Measurements from ENCODE around the gene MMP24OS. TPM values are rescaled to one million over a fixed set of nuclear protein-coding genes. Genes with fewer than 3 reads are reported as not detected.
A peak's percentile ranks its signal among the peaks of the same experiment; 100 is the strongest.

The MMP24OS gene
- polyA plus RNA-seq, 3 donors = 9.5 to 43.9 (median 9.6) TPM

GRCh38 chr20:35302421-35303335, 24.8 kb upstream of the MMP24OS start:
- intact Hi-C loops (cut with micrococcal nuclease) = loop anchor here (5.0 to 10.0 kb wide), 2 partner anchors 142 to 145 kb away; no protein-coding TSS in a partner anchor
- Mint-ChIP-seq H3K27me3 (ENCODE audit: low read depth in 3 of 3) (peaks cover 0 to 3% (median 2%) of the 10 kb centered on the region in 3 donors), H3K27ac (peak overlapping the region in 1 of 7 donors; percentile 56), H3K36me3 (peaks cover 29% of the 10 kb centered on the region in 2 donors), H3K4me3 (no peak overlapping the region), H3K9me3 (peaks cover 0 to 3% (median 0%) of the 10 kb centered on the region in 7 donors), H3K4me1 (peaks cover 15% of the 10 kb centered on the region)
- peaks cover 0 to 38% of the 10 kb centered on the region in 2 donors for H3K36me3 ChIP-seq (replicated peaks in 1 of 2; ENCODE audit: control insufficient read depth in 1 of 2, insufficient read depth in 2 of 2, low read length in 2 of 2)
- no peak overlapping the region for H3K4me2 ChIP-seq (replicated peaks; ENCODE audit: extremely low read depth, low read length, poor library complexity, severe bottlenecking)
- H3K27ac ChIP-seq (ENCODE audit: low read depth in 1 of 2, low read length in 2 of 2) = no peak overlapping the region
- H3K27me3 ChIP-seq (ENCODE audit: control insufficient read depth in 2 of 2, insufficient read depth in 2 of 2, low read length in 2 of 2) = no peaks in the 10 kb centered on the region
- no peak overlapping the region for H3K9ac ChIP-seq (ENCODE audit: insufficient read depth, low read length, poor library complexity, severe bottlenecking)
- no peaks in the 10 kb centered on the region for H3K4me1 ChIP-seq (ENCODE audit: control insufficient read depth in 1 of 2, insufficient read depth in 2 of 2, low read length in 2 of 2)
- no peak for DNase-seq
- no peak overlapping the region for H3K4me3 ChIP-seq (replicated peaks in 1 of 3; ENCODE audit: low read depth in 2 of 3, low read length in 3 of 3)
- 90% methylated on average over 1 of the region's 6 CpGs for WGBS (ENCODE audit: insufficient coverage)
- no peak overlapping the region for H2AFZ ChIP-seq (ENCODE audit: insufficient read depth, low read depth, low read length, poor library complexity, severe bottlenecking)
- TF ChIP-seq, protein P1, sequence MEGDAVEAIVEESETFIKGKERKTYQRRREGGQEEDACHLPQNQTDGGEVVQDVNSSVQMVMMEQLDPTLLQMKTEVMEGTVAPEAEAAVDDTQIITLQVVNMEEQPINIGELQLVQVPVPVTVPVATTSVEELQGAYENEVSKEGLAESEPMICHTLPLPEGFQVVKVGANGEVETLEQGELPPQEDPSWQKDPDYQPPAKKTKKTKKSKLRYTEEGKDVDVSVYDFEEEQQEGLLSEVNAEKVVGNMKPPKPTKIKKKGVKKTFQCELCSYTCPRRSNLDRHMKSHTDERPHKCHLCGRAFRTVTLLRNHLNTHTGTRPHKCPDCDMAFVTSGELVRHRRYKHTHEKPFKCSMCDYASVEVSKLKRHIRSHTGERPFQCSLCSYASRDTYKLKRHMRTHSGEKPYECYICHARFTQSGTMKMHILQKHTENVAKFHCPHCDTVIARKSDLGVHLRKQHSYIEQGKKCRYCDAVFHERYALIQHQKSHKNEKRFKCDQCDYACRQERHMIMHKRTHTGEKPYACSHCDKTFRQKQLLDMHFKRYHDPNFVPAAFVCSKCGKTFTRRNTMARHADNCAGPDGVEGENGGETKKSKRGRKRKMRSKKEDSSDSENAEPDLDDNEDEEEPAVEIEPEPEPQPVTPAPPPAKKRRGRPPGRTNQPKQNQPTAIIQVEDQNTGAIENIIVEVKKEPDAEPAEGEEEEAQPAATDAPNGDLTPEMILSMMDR (IDR thresholded peaks at IDR 0.05) = no peak
- H3K79me2 ChIP-seq (ENCODE audit: insufficient read depth, low read length) = no peaks in the 10 kb centered on the region
- no peaks in the 10 kb centered on the region for H3K9me3 ChIP-seq (replicated peaks in 1 of 2; ENCODE audit: control insufficient read depth in 1 of 2, insufficient read depth in 1 of 2, low read length in 2 of 2)
- no peaks in the 10 kb centered on the region for H4K20me1 ChIP-seq (ENCODE audit: insufficient read depth, low read length)

- Histone ChIP-seq H3K27me3 (ENCODE audit: control insufficient read depth in 2 of 2, insufficient read depth in 2 of 2, low read length in 2 of 2) (no peaks in the 10 kb centered on the region), H3K27ac (ENCODE audit: low read depth in 1 of 2, low read length in 2 of 2) (no peak overlapping the region), H3K9me3 (replicated peaks in 1 of 2; ENCODE audit: control insufficient read depth in 1 of 2, insufficient read depth in 1 of 2, low read length in 2 of 2) (no peaks in the 10 kb centered on the region), H4K20me1 (ENCODE audit: insufficient read depth, low read length) (no peaks in the 10 kb centered on the region), H3K9ac (ENCODE audit: insufficient read depth, low read length, poor library complexity, severe bottlenecking) (no peak overlapping the region), H3K4me3 (replicated peaks in 1 of 3; ENCODE audit: low read depth in 2 of 3, low read length in 3 of 3) (no peak overlapping the region), H2AFZ (ENCODE audit: insufficient read depth, low read depth, low read length, poor library complexity, severe bottlenecking) (no peak overlapping the region), H3K79me2 (ENCODE audit: insufficient read depth, low read length) (no peaks in the 10 kb centered on the region), H3K36me3 (replicated peaks in 1 of 2; ENCODE audit: control insufficient read depth in 1 of 2, insufficient read depth in 2 of 2, low read length in 2 of 2) (peaks cover 0 to 36% of the 10 kb centered on the region in 2 donors), H3K4me2 (replicated peaks; ENCODE audit: extremely low read depth, low read length, poor library complexity, severe bottlenecking) (no peak overlapping the region), H3K4me1 (ENCODE audit: control insufficient read depth in 1 of 2, insufficient read depth in 2 of 2, low read length in 2 of 2) (no peaks in the 10 kb centered on the region)
- H3K36me3 Mint-ChIP-seq = peaks cover 26% of the 10 kb centered on the region in 2 donors
- no peak overlapping the region for H3K4me3 Mint-ChIP-seq
- H3K27ac Mint-ChIP-seq = no peak overlapping the region
- no CpG with 5 or more reads among the region's 2 CpGs for WGBS (ENCODE audit: insufficient coverage)
- TF ChIP-seq, protein P1 (IDR thresholded peaks at IDR 0.05) = no peak
- no peak for DNase-seq
- peaks cover 0 to 3% (median 0%) of the 10 kb centered on the region in 7 donors for H3K9me3 Mint-ChIP-seq
- intact Hi-C loops (cut with micrococcal nuclease) = loop anchor here (5.0 to 10.0 kb wide), 2 partner anchors 143 to 146 kb away; no protein-coding TSS in a partner anchor
- H3K4me1 Mint-ChIP-seq = peaks cover 14% of the 10 kb centered on the region
- peaks cover 2 to 3% (median 2%) of the 10 kb centered on the region in 3 donors for H3K27me3 Mint-ChIP-seq (ENCODE audit: low read depth in 3 of 3)
Observed at GRCh38 chr20:35301426-35301825, 23.5 kb upstream of the MMP24OS start.
